Mammary epithelial cell (primary cell): Measurements from ENCODE around the gene FNDC3B.

Experiments used
- EZH2 ChIP-seq: IDR thresholded peaks from 2 replicates; pipeline ENCODE4 v1.6.1; 2012; ENCODE audit warnings: low read length, inconsistent platforms, borderline replicate concordance
- TF ChIP-seq, protein P1 (sequence below), 2 donors: IDR thresholded peaks in 1 of 2; conservative IDR thresholded peaks in 1 of 2; 2 replicates each; pipeline ENCODE4 v1.5.1; 2011 to 2012; ENCODE audit warnings: inconsistent platforms in 2 of 2, low read length in 2 of 2, mild to moderate bottlenecking in 2 of 2, control low read depth in 1 of 2, low read depth in 1 of 2; ENCODE audit not compliant: insufficient read depth in 1 of 2; ENCODE audit errors: extremely low read depth in 1 of 2

DNA sequence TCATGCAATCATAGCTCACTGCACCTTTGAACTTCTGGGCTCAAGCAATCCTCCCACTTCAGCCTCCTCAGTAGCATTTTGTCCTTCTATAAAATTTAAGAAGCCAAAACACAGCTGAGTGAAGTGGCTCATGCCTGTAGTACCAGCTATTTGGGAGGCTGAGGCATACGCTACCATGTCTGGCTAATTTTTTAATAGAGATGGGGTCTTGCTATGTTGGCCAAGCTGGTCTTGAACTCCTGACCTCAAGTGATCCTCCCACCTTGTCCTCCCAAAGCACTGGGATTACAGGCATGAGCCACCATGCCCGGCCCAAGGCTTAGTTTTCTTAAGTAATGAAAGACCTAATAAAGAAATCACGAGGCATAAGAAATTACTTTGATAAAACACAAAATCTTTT lies 14.7 kb upstream of the FNDC3B start:
- TF ChIP-seq, protein P1, sequence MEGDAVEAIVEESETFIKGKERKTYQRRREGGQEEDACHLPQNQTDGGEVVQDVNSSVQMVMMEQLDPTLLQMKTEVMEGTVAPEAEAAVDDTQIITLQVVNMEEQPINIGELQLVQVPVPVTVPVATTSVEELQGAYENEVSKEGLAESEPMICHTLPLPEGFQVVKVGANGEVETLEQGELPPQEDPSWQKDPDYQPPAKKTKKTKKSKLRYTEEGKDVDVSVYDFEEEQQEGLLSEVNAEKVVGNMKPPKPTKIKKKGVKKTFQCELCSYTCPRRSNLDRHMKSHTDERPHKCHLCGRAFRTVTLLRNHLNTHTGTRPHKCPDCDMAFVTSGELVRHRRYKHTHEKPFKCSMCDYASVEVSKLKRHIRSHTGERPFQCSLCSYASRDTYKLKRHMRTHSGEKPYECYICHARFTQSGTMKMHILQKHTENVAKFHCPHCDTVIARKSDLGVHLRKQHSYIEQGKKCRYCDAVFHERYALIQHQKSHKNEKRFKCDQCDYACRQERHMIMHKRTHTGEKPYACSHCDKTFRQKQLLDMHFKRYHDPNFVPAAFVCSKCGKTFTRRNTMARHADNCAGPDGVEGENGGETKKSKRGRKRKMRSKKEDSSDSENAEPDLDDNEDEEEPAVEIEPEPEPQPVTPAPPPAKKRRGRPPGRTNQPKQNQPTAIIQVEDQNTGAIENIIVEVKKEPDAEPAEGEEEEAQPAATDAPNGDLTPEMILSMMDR (conservative IDR thresholded peaks at IDR 0.05 in 1 of 2, IDR thresholded peaks at IDR 0.05 in 1 of 2; ENCODE audit: extremely low read depth in 1 of 2, insufficient read depth in 1 of 2, low read depth in 1 of 2, low read length in 2 of 2): no peak
- no peak for TF ChIP-seq EZH2
